K562 (cell line): ENCODE results near the gene CCSER2. TPM values are rescaled to one million over a fixed set of nuclear protein-coding genes. Genes with fewer than 3 reads are reported as not detected.

Source experiments
- GTF2F1 ChIP-seq: IDR thresholded peaks from 2 replicates; pipeline ENCODE4 v1.6.1; 2011; ENCODE audit warnings: low read depth, low read length, improper control_type of control experiment
- JUND ChIP-seq, 2 experiments: IDR thresholded peaks; 2 replicates in 1 of 2; 3 replicates in 1 of 2; pipeline ENCODE4 v1.6.1; 2011; ENCODE audit warnings: borderline replicate concordance in 2 of 2, low read depth in 2 of 2, low read length in 2 of 2, improper control_type of control experiment in 1 of 2, missing biosample characterization in 1 of 2, missing genetic modification characterization in 1 of 2, missing genetic modification reagents in 1 of 2
- KAT2B ChIP-seq: IDR thresholded peaks from one replicate; pipeline ENCODE4 v1.6.1; 2012; ENCODE audit warnings: low read depth, mild to moderate bottlenecking, control low read depth, inconsistent platforms, low read length, moderate library complexity
- KDM1A ChIP-seq, 2 experiments: fragments of 450-650 bp; IDR thresholded peaks; 2 replicates each; pipeline ENCODE4 v1.6.1; 2016; ENCODE audit warnings: mild to moderate bottlenecking in 2 of 2
- KDM4B ChIP-seq, 2 experiments: fragments of 450-650 bp in 1 of 2; sonication (generic) in 1 of 2; IDR thresholded peaks; 2 replicates each; pipeline ENCODE4 v1.6.1; 2016 to 2017; ENCODE audit warnings: borderline replicate concordance in 2 of 2, antibody characterized with exemption in 1 of 2, low read depth in 1 of 2, mild to moderate bottlenecking in 1 of 2
- NR3C1 ChIP-seq: sonication (generic); formaldehyde crosslinking; IDR thresholded peaks from 2 replicates; pipeline ENCODE4 v1.8.1; 2022; ENCODE audit warnings: missing genetic modification reagents
- NUFIP1 ChIP-seq: fragments of 450-650 bp; IDR thresholded peaks from 2 replicates; pipeline ENCODE4 v1.6.1; 2018; ENCODE audit not compliant: partially characterized antibody
- PHB2 ChIP-seq: fragments of 450-650 bp; IDR thresholded peaks from 2 replicates; pipeline ENCODE4 v1.6.1; 2017; ENCODE audit warnings: low read depth
- PRPF4 ChIP-seq: fragments of 200-400 bp; formaldehyde crosslinking; IDR thresholded peaks from one replicate; pipeline ENCODE4 v1.6.1; 2017; ENCODE audit warnings: low read length, low read depth, mild to moderate bottlenecking; ENCODE audit not compliant: insufficient read depth, poor library complexity, severe bottlenecking
- RBM25 ChIP-seq: fragments of 200-400 bp; formaldehyde crosslinking; IDR thresholded peaks from 2 replicates; pipeline ENCODE4 v1.6.1; 2018; ENCODE audit warnings: low read length, low read depth, moderate library complexity; ENCODE audit not compliant: severe bottlenecking
- TOE1 ChIP-seq, 2 experiments: fragments of 450-650 bp in 1 of 2; sonication (generic) in 1 of 2; formaldehyde crosslinking in 1 of 2; IDR thresholded peaks; 2 replicates each; pipeline versions ENCODE4 v1.7.1 to v1.8.0; 2016 to 2022; ENCODE audit warnings: borderline replicate concordance in 2 of 2, mild to moderate bottlenecking in 2 of 2, antibody characterized with exemption in 1 of 2, inconsistent platforms in 1 of 2, low read depth in 1 of 2, missing genetic modification reagents in 1 of 2, moderate library complexity in 1 of 2
- U2AF1 ChIP-seq: fragments of 200-400 bp; formaldehyde crosslinking; optimal IDR thresholded peaks from 2 replicates; pipeline ENCODE3; 2017; ENCODE audit warnings: mild to moderate bottlenecking, low read depth, low read length, moderate library complexity
- ZNF143 ChIP-seq: sonication (generic); formaldehyde crosslinking; IDR thresholded peaks from 2 replicates; pipeline ENCODE4 v1.9.0; 2022; ENCODE audit warnings: mild to moderate bottlenecking, missing genetic modification reagents
- ZNF354B ChIP-seq: fragments of 250-450 bp; sonication (Bioruptor Pico); IDR thresholded peaks from 2 replicates; pipeline ENCODE4 v1.4.0; 2020
- ZNF444 ChIP-seq: fragments of 250-450 bp; sonication (Bioruptor Pico); IDR thresholded peaks from 2 replicates; pipeline ENCODE4 v1.4.0; 2020; ENCODE audit warnings: mild to moderate bottlenecking, moderate library complexity
- ZNF57 ChIP-seq: fragments of 450-650 bp; formaldehyde crosslinking; IDR thresholded peaks from 2 replicates; pipeline ENCODE4 v1.4.0; 2020; ENCODE audit warnings: mild to moderate bottlenecking, moderate library complexity
- ZNF583 ChIP-seq: fragments of 250-450 bp; sonication (Bioruptor Pico); IDR thresholded peaks from 2 replicates; pipeline ENCODE4 v1.4.0; 2020
- polyA plus RNA-seq, 8 experiments: library from polyadenylated mRNA; depleted of rRNA in 4 of 8; stranded (reverse) in 5 of 8; unstranded in 3 of 8; fragments of >200 nt; fragmentation: Nextera tagmentation in 2 of 8; fragmentation: Illumina TruSeq in 1 of 8; extraction: Ambion mirVana in 2 of 8; extraction: Trizol in 1 of 8; gene quantifications; 2 replicates each; pipeline versions ENCODE4 v1.2.1 to v1.2.3, GENCODE V29; 2011 to 2014; ENCODE audit warnings: inconsistent platforms in 1 of 8, missing spikeins in 1 of 8
- total RNA-seq, 7 experiments: library from RNA; depleted of rRNA in 6 of 7; stranded (reverse); fragments of >200 nt in 6 of 7; fragmentation: Illumina TruSeq in 2 of 7; extraction: Trizol in 2 of 7; gene quantifications; 2 replicates each; pipeline versions ENCODE4 v1.2.1 to v1.2.3, GENCODE V29; 2011 to 2021; ENCODE audit warnings: low replicate concordance in 1 of 7
- TF ChIP-seq, protein P1 (sequence below): sonication (generic); formaldehyde crosslinking; IDR thresholded peaks from 2 replicates; pipeline ENCODE4 v1.8.0; 2022; ENCODE audit warnings: mild to moderate bottlenecking, missing genetic modification reagents
- TF ChIP-seq, protein P2 (sequence below): fragments of 250-450 bp; sonication (Bioruptor Pico); IDR thresholded peaks from 2 replicates; pipeline ENCODE4 v1.5.0; 2020; ENCODE audit warnings: mild to moderate bottlenecking, borderline replicate concordance
- TF ChIP-seq, protein P3 (sequence below), 2 experiments: fragments of 450-650 bp; IDR thresholded peaks; 2 replicates each; pipeline ENCODE4 v1.6.1; 2016

CCSER2 gene
- total and polyA plus RNA-seq, 9 of the 15 experiments (the other 6 are each of a cell fraction or from before 2014, with no cell fraction given) = 2.7 to 15.1 (median 9.7) TPM

DNA sequence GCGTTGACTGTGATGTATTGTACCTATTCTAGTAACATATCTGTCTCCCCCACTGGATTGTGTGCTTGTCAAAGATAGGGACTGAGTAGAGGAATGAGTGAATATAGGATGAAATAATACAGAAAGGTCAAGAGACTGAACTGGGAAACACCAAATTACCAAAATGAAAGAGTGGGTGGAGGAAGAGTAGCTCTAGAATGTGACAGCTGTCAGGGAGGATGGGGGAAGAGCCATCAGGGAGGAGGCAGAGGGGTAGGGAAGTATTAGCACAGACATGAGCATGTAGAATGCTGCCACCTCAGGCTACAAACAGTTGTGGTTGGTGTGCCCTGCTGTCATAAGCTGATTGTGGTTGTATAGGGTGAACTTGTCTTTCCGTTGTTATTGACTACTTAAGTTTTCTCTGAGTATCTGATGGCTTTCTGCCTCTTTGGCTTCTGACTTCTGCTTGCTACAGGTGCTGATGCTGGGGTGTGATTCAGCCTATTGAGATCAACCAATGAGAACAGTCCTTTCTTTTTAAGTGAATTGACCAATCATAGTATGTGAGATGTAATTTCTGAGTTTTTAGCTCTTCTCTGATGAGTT, 5.6 kb downstream of the CCSER2 start (continued):
- TF ChIP-seq, protein P1, sequence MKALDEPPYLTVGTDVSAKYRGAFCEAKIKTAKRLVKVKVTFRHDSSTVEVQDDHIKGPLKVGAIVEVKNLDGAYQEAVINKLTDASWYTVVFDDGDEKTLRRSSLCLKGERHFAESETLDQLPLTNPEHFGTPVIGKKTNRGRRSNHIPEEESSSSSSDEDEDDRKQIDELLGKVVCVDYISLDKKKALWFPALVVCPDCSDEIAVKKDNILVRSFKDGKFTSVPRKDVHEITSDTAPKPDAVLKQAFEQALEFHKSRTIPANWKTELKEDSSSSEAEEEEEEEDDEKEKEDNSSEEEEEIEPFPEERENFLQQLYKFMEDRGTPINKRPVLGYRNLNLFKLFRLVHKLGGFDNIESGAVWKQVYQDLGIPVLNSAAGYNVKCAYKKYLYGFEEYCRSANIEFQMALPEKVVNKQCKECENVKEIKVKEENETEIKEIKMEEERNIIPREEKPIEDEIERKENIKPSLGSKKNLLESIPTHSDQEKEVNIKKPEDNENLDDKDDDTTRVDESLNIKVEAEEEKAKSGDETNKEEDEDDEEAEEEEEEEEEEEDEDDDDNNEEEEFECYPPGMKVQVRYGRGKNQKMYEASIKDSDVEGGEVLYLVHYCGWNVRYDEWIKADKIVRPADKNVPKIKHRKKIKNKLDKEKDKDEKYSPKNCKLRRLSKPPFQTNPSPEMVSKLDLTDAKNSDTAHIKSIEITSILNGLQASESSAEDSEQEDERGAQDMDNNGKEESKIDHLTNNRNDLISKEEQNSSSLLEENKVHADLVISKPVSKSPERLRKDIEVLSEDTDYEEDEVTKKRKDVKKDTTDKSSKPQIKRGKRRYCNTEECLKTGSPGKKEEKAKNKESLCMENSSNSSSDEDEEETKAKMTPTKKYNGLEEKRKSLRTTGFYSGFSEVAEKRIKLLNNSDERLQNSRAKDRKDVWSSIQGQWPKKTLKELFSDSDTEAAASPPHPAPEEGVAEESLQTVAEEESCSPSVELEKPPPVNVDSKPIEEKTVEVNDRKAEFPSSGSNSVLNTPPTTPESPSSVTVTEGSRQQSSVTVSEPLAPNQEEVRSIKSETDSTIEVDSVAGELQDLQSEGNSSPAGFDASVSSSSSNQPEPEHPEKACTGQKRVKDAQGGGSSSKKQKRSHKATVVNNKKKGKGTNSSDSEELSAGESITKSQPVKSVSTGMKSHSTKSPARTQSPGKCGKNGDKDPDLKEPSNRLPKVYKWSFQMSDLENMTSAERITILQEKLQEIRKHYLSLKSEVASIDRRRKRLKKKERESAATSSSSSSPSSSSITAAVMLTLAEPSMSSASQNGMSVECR = no peak
- TF ChIP-seq GTF2F1 (no peak), ZNF354B (CRISPR knock-in tag) (no peak), KDM1A (IDR thresholded peaks at IDR 0.05) (peak; percentile 71 to 74), U2AF1 (no peak), RBM25 (peak; percentile 41), ZNF583 (CRISPR knock-in tag) (no peak), NUFIP1 (no peak), NR3C1 (CRISPR knock-in tag) (no peak), TOE1 (IDR thresholded peaks at IDR 0.05; ENCODE audit: borderline replicate concordance) (no peak), TOE1 (CRISPR knock-in tag; IDR thresholded peaks at IDR 0.05; ENCODE audit: borderline replicate concordance, low read depth) (no peak), ZNF444 (no peak), KAT2B (no peak), PRPF4 (no peak), KDM4B (IDR thresholded peaks at IDR 0.05; ENCODE audit: borderline replicate concordance in 2 of 2, low read depth in 1 of 2) (no peak), JUND (IDR thresholded peaks at IDR 0.05; ENCODE audit: borderline replicate concordance, low read depth, low read length) (0 out of 2 replicates have a peak, but pooled peaks have one; percentile 11), JUND (tag; IDR thresholded peaks at IDR 0.05; ENCODE audit: borderline replicate concordance, low read depth, low read length) (no peak), ZNF57 (CRISPR knock-in tag) (no peak), PHB2 (no peak), ZNF143 (no peak)
- TF ChIP-seq, protein P2, sequence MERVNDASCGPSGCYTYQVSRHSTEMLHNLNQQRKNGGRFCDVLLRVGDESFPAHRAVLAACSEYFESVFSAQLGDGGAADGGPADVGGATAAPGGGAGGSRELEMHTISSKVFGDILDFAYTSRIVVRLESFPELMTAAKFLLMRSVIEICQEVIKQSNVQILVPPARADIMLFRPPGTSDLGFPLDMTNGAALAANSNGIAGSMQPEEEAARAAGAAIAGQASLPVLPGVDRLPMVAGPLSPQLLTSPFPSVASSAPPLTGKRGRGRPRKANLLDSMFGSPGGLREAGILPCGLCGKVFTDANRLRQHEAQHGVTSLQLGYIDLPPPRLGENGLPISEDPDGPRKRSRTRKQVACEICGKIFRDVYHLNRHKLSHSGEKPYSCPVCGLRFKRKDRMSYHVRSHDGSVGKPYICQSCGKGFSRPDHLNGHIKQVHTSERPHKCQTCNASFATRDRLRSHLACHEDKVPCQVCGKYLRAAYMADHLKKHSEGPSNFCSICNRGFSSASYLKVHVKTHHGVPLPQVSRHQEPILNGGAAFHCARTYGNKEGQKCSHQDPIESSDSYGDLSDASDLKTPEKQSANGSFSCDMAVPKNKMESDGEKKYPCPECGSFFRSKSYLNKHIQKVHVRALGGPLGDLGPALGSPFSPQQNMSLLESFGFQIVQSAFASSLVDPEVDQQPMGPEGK (CRISPR knock-in tag) = no peak
- TF ChIP-seq, protein P3, sequence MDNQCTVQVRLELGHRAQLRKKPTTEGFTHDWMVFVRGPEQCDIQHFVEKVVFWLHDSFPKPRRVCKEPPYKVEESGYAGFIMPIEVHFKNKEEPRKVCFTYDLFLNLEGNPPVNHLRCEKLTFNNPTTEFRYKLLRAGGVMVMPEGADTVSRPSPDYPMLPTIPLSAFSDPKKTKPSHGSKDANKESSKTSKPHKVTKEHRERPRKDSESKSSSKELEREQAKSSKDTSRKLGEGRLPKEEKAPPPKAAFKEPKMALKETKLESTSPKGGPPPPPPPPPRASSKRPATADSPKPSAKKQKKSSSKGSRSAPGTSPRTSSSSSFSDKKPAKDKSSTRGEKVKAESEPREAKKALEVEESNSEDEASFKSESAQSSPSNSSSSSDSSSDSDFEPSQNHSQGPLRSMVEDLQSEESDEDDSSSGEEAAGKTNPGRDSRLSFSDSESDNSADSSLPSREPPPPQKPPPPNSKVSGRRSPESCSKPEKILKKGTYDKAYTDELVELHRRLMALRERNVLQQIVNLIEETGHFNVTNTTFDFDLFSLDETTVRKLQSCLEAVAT (IDR thresholded peaks at IDR 0.05) = no peak
